Measurements from ENCODE around the gene PACRG.

DNA sequence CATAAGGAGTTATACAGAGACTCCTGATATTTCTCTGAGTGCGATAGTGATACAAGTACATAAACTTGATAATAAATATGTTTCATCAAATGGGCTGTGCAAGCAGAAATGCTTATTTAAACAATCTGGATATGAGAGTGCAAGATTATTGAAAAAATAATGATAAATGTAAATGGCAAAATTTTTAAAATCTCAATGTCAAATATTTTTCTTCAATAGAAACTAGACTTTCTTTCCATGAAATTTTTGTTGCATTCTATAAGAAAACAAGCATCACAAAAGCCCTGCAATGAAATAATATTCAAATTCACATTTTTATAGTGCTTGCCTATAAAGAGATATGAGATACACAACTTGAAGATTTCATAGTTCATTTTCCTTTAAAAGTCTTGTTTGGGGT lies 2.7 kb downstream of the PACRG start:
- TF ChIP-seq GATA3 (IDR thresholded peaks at IDR 0.05; ENCODE audit: low read depth, low read length) (no peak), GATA2 (IDR thresholded peaks at IDR 0.05; ENCODE audit: low read depth, low read length) (no peak)
